Measurements from ENCODE around the gene POU2AF2. TPM values are rescaled to one million over a fixed set of nuclear protein-coding genes. Genes with fewer than 3 reads are reported as not detected.
"Not testable (repeated sequence)": the region's sequence is repeated elsewhere in the genome, so short reads cannot be mapped to it uniquely, and the experiment has no call there.

The POU2AF2 gene
- total and polyA plus RNA-seq, 2 donors: 0.32 to 1.0 TPM

DNA sequence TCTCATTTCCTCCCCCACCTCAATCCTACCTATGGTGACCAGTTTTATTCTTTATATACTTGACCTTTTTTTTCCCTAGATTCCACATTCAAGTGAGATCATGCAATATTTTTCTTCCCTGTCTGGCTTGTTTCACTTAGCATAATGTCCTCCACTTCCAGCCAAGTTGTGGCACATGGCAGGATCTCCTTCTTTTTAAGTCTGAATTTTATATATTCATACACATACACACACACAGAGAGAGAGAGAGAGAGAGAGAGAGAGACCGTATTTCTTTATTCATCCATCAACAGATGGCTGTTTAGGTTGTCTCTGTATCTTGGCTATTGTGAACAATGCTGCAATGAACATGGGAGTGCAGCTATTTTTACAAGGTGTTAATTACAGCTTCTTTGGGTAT lies 1.4 kb downstream of the POU2AF2 start:
- DNase-seq (ENCODE audit: low read depth in 6 of 9, low spot score in 9 of 9): no peak
- Histone ChIP-seq H3K27ac (ENCODE audit: low read depth in 1 of 2, low read length in 1 of 2) (no peak overlapping the region), H3K27me3 (ENCODE audit: control insufficient read depth in 2 of 2, insufficient read depth in 1 of 2, low read length in 1 of 2) (no peaks in the 10 kb centered on the region), H3K9me3 (ENCODE audit: control insufficient read depth in 2 of 2, insufficient read depth in 1 of 2, low read length in 1 of 2) (no peaks in the 10 kb centered on the region), H3K36me3 (ENCODE audit: control insufficient read depth in 2 of 2, insufficient read depth in 2 of 2, low read length in 1 of 2) (no peaks in the 10 kb centered on the region), H3K4me1 (ENCODE audit: control insufficient read depth in 2 of 2, insufficient read depth in 2 of 2, low read length in 2 of 2) (no peaks in the 10 kb centered on the region), H3K4me3 (ENCODE audit: low read length in 2 of 2) (no peak overlapping the region)
- 86% methylated on average over 1 of the region's 1 CpG for WGBS

DNA sequence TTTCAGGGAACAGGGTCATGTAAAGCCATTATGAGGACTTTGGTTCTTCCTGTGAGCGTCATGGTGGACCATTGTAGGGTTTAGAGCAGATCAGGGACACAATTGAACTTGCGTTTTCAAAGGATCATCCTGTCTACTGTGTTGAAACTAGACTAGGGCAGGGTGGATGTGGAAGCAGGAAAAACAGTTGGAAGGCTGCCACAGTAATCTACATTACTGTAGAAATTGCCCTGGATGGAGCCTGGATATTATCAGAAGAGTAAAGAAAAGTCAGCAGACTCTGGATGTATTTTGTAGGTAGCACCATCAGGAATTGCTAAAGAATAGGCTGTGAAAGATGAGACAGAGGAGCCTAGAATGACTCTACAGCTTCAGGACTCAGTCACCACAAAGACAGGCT lies 5.4 kb downstream of the POU2AF2 start:
- H3K27ac ChIP-seq (ENCODE audit: low read depth in 1 of 2, low read length in 1 of 2): no peak overlapping the region
- no peaks in the 10 kb centered on the region for H3K4me1 ChIP-seq (ENCODE audit: control insufficient read depth in 2 of 2, insufficient read depth in 2 of 2, low read length in 2 of 2)
- WGBS: 95% methylated on average over 2 of the region's 2 CpGs
- no peak overlapping the region for H3K4me3 ChIP-seq (ENCODE audit: low read length in 2 of 2)
- no peaks in the 10 kb centered on the region for H3K9me3 ChIP-seq (ENCODE audit: control insufficient read depth in 2 of 2, insufficient read depth in 1 of 2, low read length in 1 of 2)
- H3K27me3 ChIP-seq (ENCODE audit: control insufficient read depth in 2 of 2, insufficient read depth in 1 of 2, low read length in 1 of 2): no peaks in the 10 kb centered on the region
- no peak for DNase-seq (ENCODE audit: low read depth in 6 of 9, low spot score in 9 of 9)
- H3K36me3 ChIP-seq (ENCODE audit: control insufficient read depth in 2 of 2, insufficient read depth in 2 of 2, low read length in 1 of 2): no peaks in the 10 kb centered on the region

DNA sequence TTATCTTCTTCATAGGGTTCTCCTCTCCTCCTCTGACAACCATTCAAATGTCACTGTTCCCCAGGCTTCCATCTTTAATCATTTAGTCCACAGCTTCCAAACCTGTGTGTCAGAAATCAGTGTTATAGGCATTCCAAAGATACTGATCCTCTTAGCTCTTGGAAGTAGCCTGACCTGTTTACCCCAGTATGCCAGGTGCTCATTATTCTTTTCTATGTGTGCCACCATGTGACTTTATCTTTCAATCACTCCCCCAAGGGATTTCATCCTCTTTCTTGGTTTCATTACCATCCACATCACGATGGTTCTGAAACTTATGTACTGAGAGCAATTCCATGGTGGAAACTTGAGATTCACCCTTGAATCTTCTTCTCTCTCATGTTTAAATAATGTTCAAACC lies 7.6 kb downstream of the POU2AF2 start:
- Histone ChIP-seq H3K4me1 (ENCODE audit: control insufficient read depth in 2 of 2, insufficient read depth in 2 of 2, low read length in 2 of 2) (no peaks in the 10 kb centered on the region), H3K9me3 (ENCODE audit: control insufficient read depth in 2 of 2, insufficient read depth in 1 of 2, low read length in 1 of 2) (no peaks in the 10 kb centered on the region), H3K36me3 (ENCODE audit: control insufficient read depth in 2 of 2, insufficient read depth in 2 of 2, low read length in 1 of 2) (no peaks in the 10 kb centered on the region), H3K27ac (ENCODE audit: low read depth in 1 of 2, low read length in 1 of 2) (no peak overlapping the region), H3K4me3 (ENCODE audit: low read length in 2 of 2) (no peak overlapping the region), H3K27me3 (ENCODE audit: control insufficient read depth in 2 of 2, insufficient read depth in 1 of 2, low read length in 1 of 2) (no peaks in the 10 kb centered on the region)
- WGBS: 88% methylated on average over 1 of the region's 1 CpG
- DNase-seq (ENCODE audit: low read depth in 6 of 9, low spot score in 9 of 9): no peak

DNA sequence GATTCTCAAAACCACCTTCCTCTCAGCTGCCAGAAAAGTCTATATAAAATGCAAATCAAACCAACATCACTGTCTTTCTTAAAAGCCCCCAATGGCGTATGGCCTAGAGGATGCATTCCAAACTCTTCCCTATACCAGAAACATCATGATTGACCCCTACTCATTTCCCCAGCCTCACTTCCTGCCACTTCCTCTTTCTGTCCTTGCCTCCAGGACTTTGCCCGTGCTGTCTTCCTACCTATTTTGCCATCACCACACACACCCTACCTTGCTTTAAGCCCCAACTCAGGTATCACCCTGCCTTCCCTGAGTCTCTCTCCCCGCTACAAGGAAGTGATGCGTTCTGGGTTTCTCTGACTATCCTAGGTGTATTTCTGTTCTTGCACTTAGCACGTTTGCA lies 8.1 kb downstream of the POU2AF2 start:
- Histone ChIP-seq H3K4me1 (ENCODE audit: control insufficient read depth in 2 of 2, insufficient read depth in 2 of 2, low read length in 2 of 2) (no peaks in the 10 kb centered on the region), H3K36me3 (ENCODE audit: control insufficient read depth in 2 of 2, insufficient read depth in 2 of 2, low read length in 1 of 2) (no peaks in the 10 kb centered on the region), H3K27ac (ENCODE audit: low read depth in 1 of 2, low read length in 1 of 2) (no peak overlapping the region), H3K9me3 (ENCODE audit: control insufficient read depth in 2 of 2, insufficient read depth in 1 of 2, low read length in 1 of 2) (no peaks in the 10 kb centered on the region), H3K27me3 (ENCODE audit: control insufficient read depth in 2 of 2, insufficient read depth in 1 of 2, low read length in 1 of 2) (no peaks in the 10 kb centered on the region), H3K4me3 (ENCODE audit: low read length in 2 of 2) (no peak overlapping the region)
- DNase-seq (ENCODE audit: low read depth in 6 of 9, low spot score in 9 of 9): no peak
- WGBS: 88% methylated on average over 5 of the region's 5 CpGs

DNA sequence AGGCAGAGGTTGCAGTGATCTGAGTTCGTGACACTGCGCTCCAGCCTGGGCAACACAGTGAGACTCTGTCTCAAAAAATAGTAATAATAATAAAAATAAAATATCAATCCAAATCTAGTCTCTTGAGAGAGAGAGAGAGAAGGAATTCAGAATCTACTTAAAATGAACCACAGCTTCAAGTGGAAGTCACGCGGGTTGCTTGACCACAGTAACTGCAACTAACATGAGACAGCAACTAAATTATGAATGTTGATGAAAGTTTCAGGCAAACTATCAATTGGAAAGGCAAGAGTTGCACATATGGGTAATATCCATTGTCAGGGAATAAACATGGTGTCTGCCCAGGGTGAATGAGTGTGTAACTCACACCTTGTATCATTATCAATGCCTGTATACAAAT lies 12.5 kb downstream of the POU2AF2 start:
- Histone ChIP-seq H3K4me3 (ENCODE audit: low read length in 2 of 2) (no peak overlapping the region), H3K36me3 (ENCODE audit: control insufficient read depth in 2 of 2, insufficient read depth in 2 of 2, low read length in 1 of 2) (no peaks in the 10 kb centered on the region), H3K9me3 (ENCODE audit: control insufficient read depth in 2 of 2, insufficient read depth in 1 of 2, low read length in 1 of 2) (no peaks in the 10 kb centered on the region), H3K27me3 (ENCODE audit: control insufficient read depth in 2 of 2, insufficient read depth in 1 of 2, low read length in 1 of 2) (no peaks in the 10 kb centered on the region), H3K27ac (ENCODE audit: low read depth in 1 of 2, low read length in 1 of 2) (no peak overlapping the region), H3K4me1 (ENCODE audit: control insufficient read depth in 2 of 2, insufficient read depth in 2 of 2, low read length in 2 of 2) (no peaks in the 10 kb centered on the region)
- WGBS: 80% methylated on average over 4 of the region's 4 CpGs
- DNase-seq (ENCODE audit: low read depth in 6 of 9, low spot score in 9 of 9): no peak

DNA sequence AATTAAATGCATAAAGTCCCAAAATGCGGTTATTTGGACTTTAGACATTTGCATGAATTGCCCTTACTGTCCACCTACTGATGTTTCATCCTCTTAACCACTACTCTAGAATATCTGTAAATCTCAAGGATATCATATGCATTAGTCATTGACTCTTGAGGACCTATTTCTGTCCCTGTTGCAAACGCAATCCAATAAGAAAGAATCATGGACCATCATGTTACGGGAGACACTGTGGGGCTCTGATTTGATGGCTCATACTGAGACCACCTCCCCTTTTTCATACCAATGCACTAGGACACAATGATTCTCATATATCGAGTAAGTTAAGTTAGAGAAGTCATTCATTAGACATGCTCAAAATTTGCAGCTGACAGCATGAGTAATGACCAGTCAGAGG lies 14.4 kb downstream of the POU2AF2 start:
- no peaks in the 10 kb centered on the region for H3K4me1 ChIP-seq (ENCODE audit: control insufficient read depth in 2 of 2, insufficient read depth in 2 of 2, low read length in 2 of 2)
- no peak for DNase-seq (ENCODE audit: low read depth in 6 of 9, low spot score in 9 of 9)
- 98% methylated on average over 4 of the region's 4 CpGs for WGBS

DNA sequence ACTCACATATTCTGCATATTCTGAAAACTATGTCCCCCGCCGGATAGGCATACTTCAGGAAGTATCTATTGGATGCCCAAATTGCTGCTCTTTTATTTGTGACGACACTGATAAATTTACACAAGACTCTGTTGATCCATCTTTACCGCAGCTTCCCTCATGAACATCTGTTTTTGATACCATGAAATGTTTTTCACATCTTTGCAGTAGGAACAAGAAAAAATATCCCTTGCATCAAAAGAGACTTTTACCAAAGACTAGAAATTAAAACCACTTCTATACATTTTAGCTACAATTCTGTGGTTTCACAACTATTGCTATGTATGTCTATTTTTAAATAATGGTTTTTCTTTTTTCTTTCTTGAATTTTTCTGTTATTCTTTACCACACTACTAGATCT lies 15.3 kb downstream of the POU2AF2 start:
- Histone ChIP-seq H3K4me3 (ENCODE audit: low read length in 2 of 2) (no peak overlapping the region), H3K27ac (ENCODE audit: low read depth in 1 of 2, low read length in 1 of 2) (no peak overlapping the region), H3K36me3 (ENCODE audit: control insufficient read depth in 2 of 2, insufficient read depth in 2 of 2, low read length in 1 of 2) (no peaks in the 10 kb centered on the region), H3K4me1 (ENCODE audit: control insufficient read depth in 2 of 2, insufficient read depth in 2 of 2, low read length in 2 of 2) (no peaks in the 10 kb centered on the region), H3K27me3 (ENCODE audit: control insufficient read depth in 2 of 2, insufficient read depth in 1 of 2, low read length in 1 of 2) (no peaks in the 10 kb centered on the region), H3K9me3 (ENCODE audit: control insufficient read depth in 2 of 2, insufficient read depth in 1 of 2, low read length in 1 of 2) (no peaks in the 10 kb centered on the region)
- WGBS: 22% methylated on average over 4 of the region's 4 CpGs
- peak in 1 of 9 donors; percentile 7 for DNase-seq (ENCODE audit: low read depth in 6 of 9, low spot score in 9 of 9)

More for the DNA sequence above, 14.4 kb downstream of the POU2AF2 start:
- H3K4me3 ChIP-seq (ENCODE audit: low read length in 2 of 2): no peak overlapping the region
- H3K27me3 ChIP-seq (ENCODE audit: control insufficient read depth in 2 of 2, insufficient read depth in 1 of 2, low read length in 1 of 2): no peaks in the 10 kb centered on the region
- H3K27ac ChIP-seq (ENCODE audit: low read depth in 1 of 2, low read length in 1 of 2): no peak overlapping the region
- H3K36me3 ChIP-seq (ENCODE audit: control insufficient read depth in 2 of 2, insufficient read depth in 2 of 2, low read length in 1 of 2): no peaks in the 10 kb centered on the region
- no peaks in the 10 kb centered on the region for H3K9me3 ChIP-seq (ENCODE audit: control insufficient read depth in 2 of 2, insufficient read depth in 1 of 2, low read length in 1 of 2)

DNA sequence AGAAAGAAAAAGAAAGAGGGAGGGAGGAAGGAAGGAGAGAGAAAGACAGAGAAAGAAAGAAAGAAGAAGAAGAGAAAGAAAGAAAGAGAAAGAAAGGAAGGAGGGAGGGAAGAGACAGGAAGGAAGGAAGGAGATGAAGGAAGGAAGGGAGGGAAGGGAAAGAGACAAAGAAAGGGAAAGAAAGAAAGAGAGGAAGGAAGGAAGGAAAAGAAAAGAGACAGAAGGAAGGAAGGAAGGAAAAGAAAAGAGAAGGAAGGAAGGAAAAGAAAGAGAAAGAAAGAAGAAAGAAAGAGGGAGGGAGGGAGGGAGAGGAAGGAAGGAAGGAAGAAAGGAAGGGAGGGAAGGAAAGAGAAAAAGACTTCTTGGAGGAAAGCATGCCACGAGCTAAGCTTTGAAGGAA lies 19.1 kb downstream of the POU2AF2 start:
- Histone ChIP-seq H3K27me3 (ENCODE audit: control insufficient read depth in 2 of 2, insufficient read depth in 1 of 2, low read length in 1 of 2) (no peaks in the 10 kb centered on the region), H3K4me3 (ENCODE audit: low read length in 2 of 2) (no peak overlapping the region), H3K27ac (ENCODE audit: low read depth in 1 of 2, low read length in 1 of 2) (no peak overlapping the region), H3K36me3 (ENCODE audit: control insufficient read depth in 2 of 2, insufficient read depth in 2 of 2, low read length in 1 of 2) (no peaks in the 10 kb centered on the region), H3K9me3 (ENCODE audit: control insufficient read depth in 2 of 2, insufficient read depth in 1 of 2, low read length in 1 of 2) (no peaks in the 10 kb centered on the region), H3K4me1 (ENCODE audit: control insufficient read depth in 2 of 2, insufficient read depth in 2 of 2, low read length in 2 of 2) (no peaks in the 10 kb centered on the region)
- 96% methylated on average over 1 of the region's 1 CpG for WGBS
- no peak for DNase-seq (ENCODE audit: low read depth in 6 of 9, low spot score in 9 of 9)

DNA sequence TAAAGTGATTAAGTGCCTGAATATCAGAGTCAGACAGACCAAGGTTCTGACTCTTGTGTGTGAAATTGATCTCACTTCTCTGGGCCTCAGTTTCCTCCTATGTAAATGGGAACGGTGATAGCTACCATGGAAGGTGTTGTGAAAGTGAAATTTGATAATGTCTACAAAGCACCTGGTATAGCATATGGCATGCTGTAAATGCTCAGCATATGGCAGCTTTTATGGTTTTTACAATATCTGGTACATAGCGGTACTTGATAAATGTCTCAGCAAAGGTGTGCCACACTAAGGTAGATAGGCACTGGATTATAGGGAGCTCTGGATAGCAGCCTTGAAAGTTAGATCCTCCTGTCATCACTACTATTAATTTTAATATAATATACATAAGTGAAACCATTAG lies 19.9 kb downstream of the POU2AF2 start:
- no peak overlapping the region for H3K27ac ChIP-seq (ENCODE audit: low read depth in 1 of 2, low read length in 1 of 2)
- no peak for DNase-seq (ENCODE audit: low read depth in 6 of 9, low spot score in 9 of 9)
- 95% methylated on average over 2 of the region's 2 CpGs for WGBS

DNA sequence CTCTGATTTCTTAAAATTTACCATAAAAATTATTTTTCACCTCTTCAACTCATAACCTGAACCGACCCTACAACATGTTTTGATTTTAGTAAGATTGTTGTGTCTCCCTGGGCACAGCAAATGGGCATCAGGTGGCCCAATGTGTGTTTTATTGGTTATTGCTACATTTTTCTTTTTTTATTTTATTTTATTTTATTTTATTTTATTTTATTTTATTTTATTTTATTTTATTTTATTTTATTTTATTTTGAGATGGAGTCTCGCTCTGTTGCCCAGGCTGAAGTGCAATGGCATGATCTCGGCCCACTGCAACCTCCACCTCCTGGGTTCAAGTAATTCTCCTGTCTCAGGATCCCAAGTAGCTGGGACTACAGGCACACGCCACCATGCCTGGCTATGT lies 22.8 kb downstream of the POU2AF2 start:
- not testable (repeated sequence) for H3K9me3 ChIP-seq (ENCODE audit: control insufficient read depth in 2 of 2, insufficient read depth in 1 of 2, low read length in 1 of 2); H3K27ac ChIP-seq (ENCODE audit: low read depth in 1 of 2, low read length in 1 of 2); H3K4me1 ChIP-seq (ENCODE audit: control insufficient read depth in 2 of 2, insufficient read depth in 2 of 2, low read length in 2 of 2); H3K4me3 ChIP-seq (ENCODE audit: low read length in 2 of 2); DNase-seq (ENCODE audit: low read depth in 6 of 9, low spot score in 9 of 9); H3K36me3 ChIP-seq (ENCODE audit: control insufficient read depth in 2 of 2, insufficient read depth in 2 of 2, low read length in 1 of 2); H3K27me3 ChIP-seq (ENCODE audit: control insufficient read depth in 2 of 2, insufficient read depth in 1 of 2, low read length in 1 of 2)
- 70% methylated on average over 4 of the region's 4 CpGs for WGBS

More for the DNA sequence above, 19.9 kb downstream of the POU2AF2 start:
- Histone ChIP-seq H3K36me3 (ENCODE audit: control insufficient read depth in 2 of 2, insufficient read depth in 2 of 2, low read length in 1 of 2) (no peaks in the 10 kb centered on the region), H3K4me1 (ENCODE audit: control insufficient read depth in 2 of 2, insufficient read depth in 2 of 2, low read length in 2 of 2) (no peaks in the 10 kb centered on the region), H3K9me3 (ENCODE audit: control insufficient read depth in 2 of 2, insufficient read depth in 1 of 2, low read length in 1 of 2) (no peaks in the 10 kb centered on the region), H3K4me3 (ENCODE audit: low read length in 2 of 2) (no peak overlapping the region), H3K27me3 (ENCODE audit: control insufficient read depth in 2 of 2, insufficient read depth in 1 of 2, low read length in 1 of 2) (no peaks in the 10 kb centered on the region)
